Activated CD4-positive, alpha-beta T cell treated with anti-CD3 and anti-CD28 coated beads, Interleukin-2, amount 50 U/mL, for 4 hours (primary cell): ENCODE results near the gene DGCR2.

Experiments used
- DNase-seq, 2 experiments: peaks; one replicate each; pipeline ENCODE4 v3.0.0-alpha.2; 2020

Gene DGCR2

GRCh38 chr22:19143967-19144400, 21.8 kb upstream of the DGCR2 start:
- peak in 1 of 2 experiments; percentile 16 for DNase-seq

GRCh38 chr22:19143212-19143611, 21.0 kb upstream of the DGCR2 start:
- DNase-seq, result no peak

GRCh38 chr22:19142394-19142793, 20.2 kb upstream of the DGCR2 start:
- DNase-seq, result no peak

GRCh38 chr22:19139974-19140373, 17.8 kb upstream of the DGCR2 start:
- DNase-seq, result no peak

GRCh38 chr22:19139001-19139356, 16.8 kb upstream of the DGCR2 start:
- no peak for DNase-seq

- no peak for DNase-seq
Measured at GRCh38 chr22:19138217-19139000, 16.2 kb upstream of the DGCR2 start.

- DNase-seq, result no peak
Measured at GRCh38 chr22:19137384-19138216, 15.4 kb upstream of the DGCR2 start.

- DNase-seq, result no peak
Measured at GRCh38 chr22:19136915-19137314, 14.7 kb upstream of the DGCR2 start.

- no peak for DNase-seq
Measured at GRCh38 chr22:19134874-19135273, 12.7 kb upstream of the DGCR2 start.

- no peak for DNase-seq
Measured at GRCh38 chr22:19134176-19134831, 12.1 kb upstream of the DGCR2 start.

GRCh38 chr22:19133561-19133960, 11.3 kb upstream of the DGCR2 start:
- DNase-seq, result no peak

GRCh38 chr22:19132693-19133400, 10.6 kb upstream of the DGCR2 start:
- DNase-seq, result no peak

GRCh38 chr22:19132153-19132552, 9.9 kb upstream of the DGCR2 start:
- DNase-seq, result no peak

GRCh38 chr22:19131685-19132015, 9.4 kb upstream of the DGCR2 start:
- no peak for DNase-seq

- DNase-seq, result no peak
Measured at GRCh38 chr22:19130959-19131684, 8.9 kb upstream of the DGCR2 start, which contains the start of gene TSSK2. TSSK2 (plus strand) TSS chr22:19131308; CDS start chr22:19131400, 92 bp downstream.

- no peak for DNase-seq
Measured at GRCh38 chr22:19129871-19130270, 7.7 kb upstream of the DGCR2 start.

- DNase-seq, result no peak
Measured at GRCh38 chr22:19128946-19129727, 6.9 kb upstream of the DGCR2 start.

GRCh38 chr22:19128009-19128401, 5.8 kb upstream of the DGCR2 start:
- no peak for DNase-seq

- no peak for DNase-seq
Measured at GRCh38 chr22:19127329-19128008, 5.3 kb upstream of the DGCR2 start.

GRCh38 chr22:19126309-19127273, 4.4 kb upstream of the DGCR2 start:
- no peak for DNase-seq
